Adrenal gland (tissue), 12 donors: ENCODE results near the gene CFTR. TPM values are rescaled to one million over a fixed set of nuclear protein-coding genes. Genes with fewer than 3 reads are reported as not detected.

ENCODE experiments used
- DNase-seq, 7 donors: peaks; one replicate each; pipeline ENCODE4 v3.0.0-alpha.2; 2019 to 2020
- H3K27ac ChIP-seq, 5 donors: fragments of 200-600 bp; sonication (generic) in 4 of 5; 1 replicate in 3 of 5; 2 replicates in 2 of 5; pipeline versions ENCODE4 v1.5.1 to v1.8.0; 2016 to 2020; ENCODE audit warnings: mild to moderate bottlenecking in 1 of 5
- H3K27me3 ChIP-seq: fragments of 200-600 bp; 2 replicates; pipeline ENCODE4 v1.8.0; 2021
- H3K36me3 ChIP-seq, 2 donors: fragments of 200-600 bp; replicated peaks in 1 of 2; 1 replicate in 1 of 2; 2 replicates in 1 of 2; pipeline versions ENCODE4 v1.5.1 to v1.8.0; 2018 to 2022
- H3K4me1 ChIP-seq, 2 donors: fragments of 200-600 bp; replicated peaks in 1 of 2; 1 replicate in 1 of 2; 2 replicates in 1 of 2; pipeline versions ENCODE4 v1.5.1 to v1.8.0; 2018 to 2021
- H3K4me3 ChIP-seq, 4 donors: fragments of 200-600 bp; sonication (generic) in 3 of 4; one replicate each; pipeline ENCODE4 v1.5.1; 2016 to 2018
- H3K9me3 ChIP-seq, 3 donors: fragments of 200-600 bp; sonication (generic) in 1 of 3; replicated peaks in 1 of 3; 1 replicate in 2 of 3; 2 replicates in 1 of 3; pipeline versions ENCODE4 v1.5.1 to v1.8.0; 2016 to 2021
- CTCF ChIP-seq, 6 experiments: fragments of 450-650 bp in 4 of 6; fragments of 200-600 bp in 2 of 6; sonication (generic) in 1 of 6; IDR thresholded peaks; 1 replicate in 5 of 6; 2 replicates in 1 of 6; pipeline versions ENCODE4 v1.5.1 to v1.8.0; 2016 to 2021; ENCODE audit warnings: antibody characterized with exemption in 6 of 6, mild to moderate bottlenecking in 2 of 6, moderate library complexity in 1 of 6
- POLR2A ChIP-seq, 2 donors: fragments of 450-650 bp; IDR thresholded peaks; one replicate each; pipeline ENCODE4 v1.6.1; 2017; ENCODE audit warnings: antibody characterized with exemption in 2 of 2, mild to moderate bottlenecking in 2 of 2, moderate library complexity in 1 of 2
- WGBS, 4 donors: extraction: QIAGEN DNeasy Blood & Tissue Kit in 2 of 4; methylation state at CpG; one replicate each; pipeline versions ENCODE4 v1.1.5 to v1.1.7; 2013 to 2017; 5-methylcytosine and 5-hydroxymethylcytosine counted together
- intact Hi-C, 2 donors: fragments of 100-400 bp; cut with DNase I; formaldehyde crosslinking; loops; one replicate each; pipeline versions ENCODE4 v1.14.1 to v1.15.0; 2022 to 2023
- polyA plus RNA-seq, 3 donors: library from polyadenylated mRNA; stranded (reverse); fragments of 200-250 nt in 2 of 3; fragments of 350-450 nt in 1 of 3; fragmentation: Illumina TruSeq in 1 of 3; extraction: RNeasy Lipid Tissue Mini Kit (QIAGEN cat#74804) in 1 of 3; gene quantifications; one replicate each; pipeline ENCODE4 v1.2.3, GENCODE V29; 2013 to 2014
- total RNA-seq, 9 donors: library from RNA; depleted of rRNA in 4 of 9; stranded (reverse); fragments of >200 nt in 4 of 9; fragments of 120-200 nt in 1 of 9; fragmentation: NEBNext Ultra II Directional in 1 of 9; extraction: Animal tissue kit (Norgen Biotek cat#: 25700) in 1 of 9; gene quantifications; one replicate each; pipeline versions ENCODE4 v1.1.0 to v1.2.4, GENCODE V29; 2013 to 2023
- donor health status: healthy with polysubstance abuse.
- donor health status: Bipolar disorder and iron deficiency.
- donor health status: DM: yes; HTN: yes; CAD: no.
- donor health status: DM: no; HTN: no; CAD: no.
- donor health status: DM: no; HTN: no; CAD: no.
- donor health status: DM: yes; HTN: yes; CAD: no.

The CFTR gene
- total and polyA plus RNA-seq, 12 donors = 0.07 to 0.22 (median 0.08) TPM; not detected in 9

- Histone ChIP-seq H3K4me3 (no peak overlapping the region), H3K9me3 (no peaks in the 10 kb centered on the region), H3K27ac (no peak overlapping the region), H3K27me3 (no peaks in the 10 kb centered on the region), H3K4me1 (no peaks in the 10 kb centered on the region), H3K36me3 (no peaks in the 10 kb centered on the region)
- DNase-seq = no peak
- TF ChIP-seq POLR2A (IDR thresholded peaks at IDR 0.05) (no peak), CTCF (IDR thresholded peaks at IDR 0.05) (no peak)
- intact Hi-C loops = no loop called here
Measured at GRCh38 chr7:117572856-117573620, 93.2 kb downstream of the CFTR start.

- WGBS, 4 donors = 52 to 68% (median 60%) methylated on average over 1 of the region's 1 CpG
- Histone ChIP-seq H3K36me3 (no peaks in the 10 kb centered on the region), H3K27ac (no peak overlapping the region), H3K4me3 (no peak overlapping the region), H3K4me1 (no peaks in the 10 kb centered on the region), H3K27me3 (no peaks in the 10 kb centered on the region), H3K9me3 (no peaks in the 10 kb centered on the region)
- intact Hi-C loops = no loop called here
- TF ChIP-seq CTCF (IDR thresholded peaks at IDR 0.05) (no peak), POLR2A (IDR thresholded peaks at IDR 0.05) (no peak)
- DNase-seq = no peak
Measured at GRCh38 chr7:117581424-117581823, 101.6 kb downstream of the CFTR start.

GRCh38 chr7:117582219-117582704 is 102.4 kb downstream of the CFTR start:
- no peaks in the 10 kb centered on the region for H3K27me3 ChIP-seq
- H3K9me3 ChIP-seq = no peaks in the 10 kb centered on the region
- no peak overlapping the region for H3K27ac ChIP-seq
- no peaks in the 10 kb centered on the region for H3K4me1 ChIP-seq
- TF ChIP-seq CTCF (IDR thresholded peaks at IDR 0.05) (no peak), POLR2A (IDR thresholded peaks at IDR 0.05) (no peak)
- intact Hi-C loops = no loop called here
- 20 to 48% (median 25%) methylated on average over 1 of the region's 1 CpG for WGBS, 4 donors
- peak; percentile 15 to 70 (median 43) for DNase-seq
- H3K4me3 ChIP-seq = no peak overlapping the region
- H3K36me3 ChIP-seq = no peaks in the 10 kb centered on the region

GRCh38 chr7:117587931-117588330 is 108.1 kb downstream of the CFTR start:
- no peak overlapping the region for H3K27ac ChIP-seq
- intact Hi-C loops = no loop called here
- no peaks in the 10 kb centered on the region for H3K27me3 ChIP-seq
- 74 to 79% (median 77%) methylated on average over 1 of the region's 1 CpG for WGBS, 4 donors
- H3K4me1 ChIP-seq = no peaks in the 10 kb centered on the region
- TF ChIP-seq CTCF (IDR thresholded peaks at IDR 0.05) = no peak
- no peak for TF ChIP-seq POLR2A (IDR thresholded peaks at IDR 0.05)
- H3K9me3 ChIP-seq = no peaks in the 10 kb centered on the region
- H3K36me3 ChIP-seq = no peaks in the 10 kb centered on the region
- no peak for DNase-seq
- H3K4me3 ChIP-seq = no peak overlapping the region
